ENCODE measurements around the gene LACTB. TPM values are rescaled to one million over a fixed set of nuclear protein-coding genes. Genes with fewer than 3 reads are reported as not detected.

Gene LACTB
- total and polyA plus RNA-seq, 4 donors = 13.1 to 38.1 (median 29.9) TPM

DNA sequence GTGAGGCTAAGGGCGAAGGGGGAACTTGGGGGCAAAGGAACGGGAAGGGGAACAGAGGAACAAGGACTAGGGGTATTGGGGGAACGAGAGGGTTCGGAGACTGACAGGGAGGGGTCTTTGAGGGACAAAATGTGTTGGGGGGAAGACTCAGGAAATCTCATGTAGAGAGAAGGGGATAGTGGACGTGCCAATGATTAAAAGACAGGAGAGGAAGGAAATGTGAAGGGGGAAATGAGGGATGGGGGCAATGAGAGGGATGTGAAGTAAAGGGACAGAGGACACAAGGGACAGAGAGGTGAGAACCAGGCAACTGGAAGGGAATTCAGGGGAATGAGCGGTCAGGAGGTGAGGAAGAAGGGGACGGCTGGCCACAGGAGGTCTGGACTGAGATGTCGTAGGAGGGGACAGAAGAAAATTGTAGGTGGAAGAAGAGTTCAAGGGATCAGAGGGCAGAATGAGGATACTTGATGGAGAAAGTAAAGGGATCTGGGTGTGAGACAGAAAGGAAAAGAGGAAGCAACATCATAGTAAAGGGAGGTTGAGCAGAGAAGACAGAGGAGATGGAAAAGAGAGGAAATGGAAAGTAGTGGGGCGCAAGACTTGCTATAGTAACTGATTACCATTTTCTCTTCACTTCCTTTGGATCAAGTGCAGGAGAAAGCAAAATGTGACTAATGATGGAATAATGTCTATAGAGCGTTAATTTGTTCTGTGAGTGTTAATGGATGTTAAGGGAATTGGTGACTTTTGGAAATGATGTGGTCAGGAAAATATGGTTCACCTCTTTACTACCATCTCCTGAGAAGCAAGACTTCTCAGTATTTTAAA is 68.5 kb downstream of the LACTB start:
- WGBS, 2 donors = 4 to 6% methylated on average over 10 of the region's 10 CpGs
- H3K9me3 ChIP-seq (ENCODE audit: control insufficient read depth in 4 of 4, insufficient read depth in 3 of 4, low read length in 3 of 4) = no peaks in the 10 kb centered on the region
- peak overlapping the region; percentile 73 to 98 for H3K9ac ChIP-seq (ENCODE audit: insufficient read depth in 1 of 2, low read length in 2 of 2)
- DNase-seq (peak in 2 of 3 donors; percentile 31 to 47), ATAC-seq (ENCODE audit: insufficient read depth, low FRiP score) (no peak)
- peak overlapping the region; percentile 80 for H3K4me3 ChIP-seq
- H3K36me3 ChIP-seq (ENCODE audit: control insufficient read depth in 4 of 4, insufficient read depth in 4 of 4, low read length in 4 of 4) = peaks cover 0 to 3% (median 0%) of the 10 kb centered on the region in 4 donors
- H3K4me1 ChIP-seq (ENCODE audit: control insufficient read depth in 5 of 5, insufficient read depth in 5 of 5, low read length in 5 of 5) = peaks cover 0 to 48% (median 16%) of the 10 kb centered on the region in 5 donors
- no peaks in the 10 kb centered on the region for H3K27me3 ChIP-seq (ENCODE audit: control insufficient read depth in 3 of 3, insufficient read depth in 3 of 3, low read length in 2 of 3)
- peak overlapping the region; percentile 14 to 93 for H3K27ac ChIP-seq (ENCODE audit: low read depth in 1 of 2, low read length in 1 of 2)
- TF ChIP-seq, protein P1, sequence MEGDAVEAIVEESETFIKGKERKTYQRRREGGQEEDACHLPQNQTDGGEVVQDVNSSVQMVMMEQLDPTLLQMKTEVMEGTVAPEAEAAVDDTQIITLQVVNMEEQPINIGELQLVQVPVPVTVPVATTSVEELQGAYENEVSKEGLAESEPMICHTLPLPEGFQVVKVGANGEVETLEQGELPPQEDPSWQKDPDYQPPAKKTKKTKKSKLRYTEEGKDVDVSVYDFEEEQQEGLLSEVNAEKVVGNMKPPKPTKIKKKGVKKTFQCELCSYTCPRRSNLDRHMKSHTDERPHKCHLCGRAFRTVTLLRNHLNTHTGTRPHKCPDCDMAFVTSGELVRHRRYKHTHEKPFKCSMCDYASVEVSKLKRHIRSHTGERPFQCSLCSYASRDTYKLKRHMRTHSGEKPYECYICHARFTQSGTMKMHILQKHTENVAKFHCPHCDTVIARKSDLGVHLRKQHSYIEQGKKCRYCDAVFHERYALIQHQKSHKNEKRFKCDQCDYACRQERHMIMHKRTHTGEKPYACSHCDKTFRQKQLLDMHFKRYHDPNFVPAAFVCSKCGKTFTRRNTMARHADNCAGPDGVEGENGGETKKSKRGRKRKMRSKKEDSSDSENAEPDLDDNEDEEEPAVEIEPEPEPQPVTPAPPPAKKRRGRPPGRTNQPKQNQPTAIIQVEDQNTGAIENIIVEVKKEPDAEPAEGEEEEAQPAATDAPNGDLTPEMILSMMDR (IDR thresholded peaks at IDR 0.05; ENCODE audit: control extremely low read depth, extremely low read depth) = no peak

DNA sequence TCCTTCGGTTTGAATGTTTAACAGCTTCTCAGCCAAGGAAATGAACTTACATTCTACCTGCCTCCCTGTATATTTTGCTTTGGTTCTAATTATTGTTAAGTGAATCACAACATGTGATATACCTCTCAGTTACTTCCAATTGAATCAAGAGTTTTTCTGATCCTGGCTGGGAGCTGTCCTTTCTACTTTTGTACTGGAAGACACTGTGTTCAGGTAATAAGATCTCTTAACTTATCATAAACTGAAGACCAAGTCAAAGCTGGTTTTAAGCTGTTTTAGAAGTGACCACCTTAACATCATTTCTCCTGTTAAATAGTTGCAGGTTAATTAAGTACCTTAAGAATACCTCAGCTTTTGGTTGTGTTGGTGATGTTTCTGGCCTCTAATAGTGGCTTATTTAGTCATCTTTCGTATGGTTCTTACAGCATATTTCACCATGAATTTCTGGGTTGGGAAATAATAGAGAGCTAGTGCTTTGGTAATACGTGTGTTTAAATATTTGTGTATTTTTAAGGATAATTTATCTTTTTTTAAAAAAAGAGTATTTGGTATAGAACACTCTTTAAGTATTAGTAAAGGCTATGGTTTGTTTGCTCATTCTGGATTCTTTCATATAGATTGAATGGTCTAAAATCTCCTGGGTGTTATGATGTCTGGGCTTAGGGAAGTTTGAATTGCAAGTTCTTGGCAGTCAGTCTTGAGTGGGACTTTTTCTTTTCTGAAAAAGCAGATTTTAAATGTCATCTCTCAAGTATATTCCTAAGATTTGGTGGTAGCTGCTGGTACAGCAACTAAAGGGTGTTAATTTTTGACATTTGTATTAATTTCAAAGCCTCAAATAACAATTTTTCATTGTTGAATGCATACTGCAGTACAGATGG is 69.3 kb downstream of the LACTB start:
- 16 to 36% methylated on average over 3 of the region's 3 CpGs for WGBS, 2 donors
- Histone ChIP-seq H3K9me3 (ENCODE audit: control insufficient read depth in 4 of 4, insufficient read depth in 3 of 4, low read length in 3 of 4) (no peaks in the 10 kb centered on the region), H3K27ac (ENCODE audit: low read depth in 1 of 2, low read length in 1 of 2) (no peak overlapping the region), H3K9ac (ENCODE audit: insufficient read depth in 1 of 2, low read length in 2 of 2) (no peak overlapping the region), H3K4me1 (ENCODE audit: control insufficient read depth in 5 of 5, insufficient read depth in 5 of 5, low read length in 5 of 5) (peaks cover 3 to 56% (median 25%) of the 10 kb centered on the region in 5 donors), H3K27me3 (ENCODE audit: control insufficient read depth in 3 of 3, insufficient read depth in 3 of 3, low read length in 2 of 3) (no peaks in the 10 kb centered on the region), H3K36me3 (ENCODE audit: control insufficient read depth in 4 of 4, insufficient read depth in 4 of 4, low read length in 4 of 4) (peaks cover 0 to 3% (median 0%) of the 10 kb centered on the region in 4 donors), H3K4me3 (no peak overlapping the region)
- TF ChIP-seq, protein P1 (IDR thresholded peaks at IDR 0.05; ENCODE audit: control extremely low read depth, extremely low read depth) = no peak
- no peak for ATAC-seq (ENCODE audit: insufficient read depth, low FRiP score)
- DNase-seq = peak in 1 of 3 donors; percentile 34

Other genes starting within 250 kb of the LACTB start
- gene TPM1, start 79.1 kb upstream of the LACTB start, total RNA-seq = 100 to 1,000 TPM; 191 to 469 TPM
- 100 to 1,000 TPM; 118 to 194 TPM for gene TPM1, start 79.1 kb upstream of the LACTB start, polyA plus RNA-seq
- gene RPS27L, start 35.6 kb downstream of the LACTB start, total RNA-seq = 10 to 100 TPM; 69.6 to 93.8 TPM
- gene RPS27L, start 35.6 kb downstream of the LACTB start, polyA plus RNA-seq = 100 to 1,000 TPM in 1 of 2 donors, 10 to 100 TPM in 1; 75.5 to 176 TPM
- 10 to 100 TPM; 44.5 to 88.9 TPM for gene RAB8B, start 67.7 kb downstream of the LACTB start, total RNA-seq
- 10 to 100 TPM; 10.0 to 26.9 TPM for gene RAB8B, start 67.7 kb downstream of the LACTB start, polyA plus RNA-seq
- 10 to 100 TPM; 25.1 to 29.9 TPM for gene APH1B, start 155.7 kb downstream of the LACTB start, total RNA-seq
- 10 to 100 TPM; 17.5 to 18.6 TPM for gene APH1B, start 155.7 kb downstream of the LACTB start, polyA plus RNA-seq